CD4-positive, alpha-beta T cell treated with Interferon gamma for 1 hour (primary cell): ENCODE measurements around the gene FAM110A.
"Not testable (repeated sequence)": the region's sequence is repeated elsewhere in the genome, so short reads cannot be mapped to it uniquely, and the experiment has no call there.

Experiments
- DNase-seq: peaks from one replicate; pipeline ENCODE4 v3.0.0-alpha.2; 2020

FAM110A gene

DNA sequence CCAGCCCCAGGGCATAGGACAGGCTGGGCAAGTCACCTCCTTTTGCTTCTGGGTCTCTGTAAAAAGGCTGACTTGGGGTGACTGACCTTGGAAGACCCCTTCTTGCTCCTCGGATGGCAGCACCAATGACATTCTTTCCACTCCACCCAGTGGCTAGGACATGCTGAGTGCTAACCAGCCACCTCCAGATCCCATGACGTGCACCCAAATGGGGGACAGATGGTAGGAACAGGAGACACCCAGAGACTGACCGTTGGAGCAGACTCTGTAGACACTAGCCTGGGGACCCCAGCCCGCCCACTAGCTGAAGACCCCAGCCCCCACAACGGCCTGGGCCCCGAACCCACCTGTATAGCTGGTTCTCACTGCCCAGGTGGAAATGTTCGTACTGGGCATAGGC is 44.3 kb downstream of the FAM110A start:
- no peak for DNase-seq

DNA sequence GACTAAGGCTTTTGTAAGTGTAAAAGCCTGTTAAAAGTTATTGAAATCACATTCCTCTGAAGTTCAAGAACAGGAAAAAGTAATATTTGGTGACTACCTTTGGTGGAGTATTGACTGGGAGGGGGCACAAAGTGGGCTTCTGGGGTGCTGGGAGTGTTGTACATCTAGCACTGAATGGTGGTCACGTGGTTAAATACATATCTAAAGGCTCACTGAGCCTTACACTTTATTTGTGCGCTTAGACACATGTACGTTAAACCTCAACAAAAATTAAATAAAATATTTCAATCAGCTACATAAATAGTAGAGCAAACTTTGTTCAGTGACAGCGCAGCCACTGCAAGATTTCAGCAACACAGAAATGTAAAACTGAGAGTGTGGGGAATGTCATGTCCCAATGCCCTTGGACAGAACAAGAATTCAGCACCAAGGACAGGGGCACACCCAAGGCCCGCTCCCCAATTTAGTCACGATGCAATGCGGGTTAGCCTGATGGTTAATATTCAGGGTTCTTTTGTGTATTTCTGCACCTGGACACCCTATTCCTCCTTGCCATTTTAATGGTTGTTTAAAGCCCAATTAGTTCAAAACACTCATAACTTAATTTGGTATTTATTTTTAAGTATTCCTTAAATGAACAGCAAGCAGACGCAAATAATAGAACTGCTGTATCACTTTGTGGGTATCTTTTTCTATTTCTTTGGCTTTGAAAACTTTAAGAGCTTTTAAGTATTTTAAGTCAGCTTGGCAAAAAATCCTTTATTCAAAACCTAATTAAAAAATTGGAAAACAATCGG is 45.2 kb downstream of the FAM110A start:
- DNase-seq: no peak

DNA sequence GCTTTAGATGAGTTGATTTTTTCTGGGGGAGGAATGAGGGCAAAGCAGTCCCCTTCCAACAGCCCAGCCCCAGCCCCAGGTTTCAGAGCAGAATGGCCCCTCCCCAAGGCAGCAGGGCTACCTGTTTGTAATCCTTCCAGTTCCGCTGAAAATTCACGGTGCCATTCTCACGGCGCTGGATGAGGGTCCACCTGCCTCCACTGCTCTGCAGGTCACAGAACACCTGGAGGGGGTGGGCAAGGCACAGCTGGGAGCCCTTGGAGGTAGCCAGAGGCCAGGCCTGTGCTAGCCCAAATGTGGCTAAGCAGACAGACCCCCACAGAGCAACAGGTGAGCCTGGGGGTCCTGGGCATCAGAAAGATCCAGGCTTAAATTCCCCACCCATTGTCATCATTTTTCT is 46.1 kb downstream of the FAM110A start:
- DNase-seq: no peak

DNA sequence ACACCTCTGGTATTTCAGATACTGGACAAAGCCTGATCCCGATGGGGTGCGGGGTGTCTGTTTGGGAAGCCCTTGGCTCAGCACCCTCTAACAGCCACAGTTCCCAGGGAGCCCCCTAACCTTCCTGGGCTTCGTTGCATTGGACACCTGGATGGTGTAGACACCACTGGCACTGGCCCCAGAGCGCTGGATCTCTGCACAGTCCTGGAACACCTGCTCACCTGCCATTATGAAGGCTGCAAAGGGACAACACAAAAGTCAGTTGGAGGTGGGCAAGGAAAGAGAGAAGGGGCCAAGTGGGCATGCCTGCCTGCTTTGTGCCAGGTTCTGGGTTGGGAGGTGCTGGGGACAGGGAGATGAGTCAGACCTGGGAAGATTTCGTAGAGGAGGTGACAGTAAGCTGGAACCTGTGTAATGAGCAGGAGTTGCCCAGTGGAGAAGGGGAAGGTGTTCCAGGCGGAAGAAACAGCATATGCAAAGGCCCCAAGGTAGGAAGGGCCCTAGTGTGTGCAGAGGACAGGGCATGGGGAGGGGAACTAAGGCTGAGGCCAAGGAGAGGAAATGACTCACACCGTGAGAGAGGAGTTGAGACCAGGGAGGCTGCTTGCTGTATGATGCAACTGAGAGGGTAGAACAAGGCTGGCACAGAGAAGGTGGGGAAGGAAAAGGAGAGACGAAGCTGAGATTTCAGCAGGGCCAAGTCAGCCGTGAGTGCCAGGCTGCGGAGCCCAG is 47.7 kb downstream of the FAM110A start:
- DNase-seq: peak; percentile 48

DNA sequence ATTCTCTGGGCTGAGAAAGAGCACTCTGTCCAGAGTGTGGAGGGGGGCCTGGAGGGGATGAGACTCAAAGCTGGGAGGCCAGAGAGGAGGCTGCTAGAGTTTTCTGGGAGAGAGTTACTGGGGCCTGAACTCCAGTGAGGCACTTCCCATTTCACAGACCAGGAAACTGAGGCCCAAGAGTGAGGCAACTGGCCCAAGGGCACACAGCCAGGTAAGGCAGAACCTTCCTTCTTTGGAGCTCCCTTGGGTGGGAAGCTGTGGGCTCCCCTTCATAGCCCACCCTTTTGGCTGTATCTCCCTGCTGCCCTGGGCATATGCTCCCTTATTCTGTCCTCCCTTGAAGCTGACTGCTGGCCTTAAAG is 48.2 kb downstream of the FAM110A start:
- DNase-seq: no peak

DNA sequence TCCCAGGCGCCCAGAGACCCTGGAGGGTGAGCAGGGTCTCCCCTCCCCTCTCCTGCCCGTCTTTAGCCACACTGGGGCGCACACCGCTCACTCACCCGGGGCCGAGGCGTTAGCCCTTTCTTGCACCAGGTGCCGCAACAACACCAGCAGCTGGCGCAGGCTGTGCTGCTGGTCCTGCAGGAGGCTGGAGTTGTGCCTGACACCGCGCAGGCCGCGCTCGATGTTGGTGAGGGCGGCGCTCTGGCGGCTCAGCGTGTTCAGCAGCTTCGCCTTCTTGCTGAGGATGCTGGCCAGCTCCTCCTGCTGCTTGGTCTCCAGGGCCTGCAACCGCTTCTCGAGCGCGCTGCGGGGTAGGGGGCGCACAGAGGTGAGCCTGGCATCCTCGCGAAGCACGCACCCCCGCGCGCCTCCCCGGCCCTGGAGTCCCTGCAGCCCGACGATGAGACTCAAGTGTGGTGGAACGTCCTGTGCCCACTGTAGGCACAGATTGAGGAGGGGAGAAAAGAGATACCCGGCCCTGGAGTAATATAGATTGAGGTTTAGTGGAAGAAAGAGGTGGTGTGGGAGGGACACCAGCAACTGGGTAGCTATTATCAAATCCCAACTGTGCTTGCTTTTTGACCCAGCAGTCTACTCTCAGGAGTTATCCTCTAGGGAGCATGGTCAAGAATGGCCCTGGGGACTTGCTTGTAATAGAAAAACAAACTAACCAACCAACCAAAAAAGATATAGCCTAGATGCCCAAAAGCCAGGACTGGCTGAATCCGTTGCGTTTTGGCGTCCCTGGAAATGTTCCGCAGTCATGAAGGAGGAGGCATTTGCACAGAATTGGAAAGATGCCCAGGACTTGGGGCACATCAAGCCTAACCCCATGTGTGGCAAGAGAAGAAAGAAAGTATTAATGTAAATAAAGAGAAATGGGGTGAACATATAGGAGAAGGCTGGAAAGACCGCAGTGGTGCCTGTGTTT is 51.8 kb downstream of the FAM110A start:
- DNase-seq: peak; percentile 9

DNA sequence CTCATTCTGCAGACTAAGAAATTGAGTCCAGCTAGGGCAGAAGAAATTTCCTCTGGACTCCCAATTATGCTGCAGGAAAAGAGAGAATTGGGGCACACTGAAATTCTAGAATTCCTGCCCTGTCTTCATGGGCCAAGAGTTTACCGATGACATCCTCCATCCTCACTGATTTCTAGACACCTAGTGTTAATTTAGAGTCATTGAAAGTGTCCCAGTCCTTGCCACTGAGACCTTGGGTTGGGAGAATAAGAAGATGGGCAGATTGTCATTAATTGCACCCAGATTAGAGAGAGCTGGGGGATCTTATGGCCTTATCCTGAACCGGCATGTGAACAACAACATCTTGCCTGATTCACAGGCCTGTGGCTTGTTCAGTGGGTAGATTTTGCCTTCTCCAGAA is 53.6 kb downstream of the FAM110A start:
- no peak for DNase-seq

DNA sequence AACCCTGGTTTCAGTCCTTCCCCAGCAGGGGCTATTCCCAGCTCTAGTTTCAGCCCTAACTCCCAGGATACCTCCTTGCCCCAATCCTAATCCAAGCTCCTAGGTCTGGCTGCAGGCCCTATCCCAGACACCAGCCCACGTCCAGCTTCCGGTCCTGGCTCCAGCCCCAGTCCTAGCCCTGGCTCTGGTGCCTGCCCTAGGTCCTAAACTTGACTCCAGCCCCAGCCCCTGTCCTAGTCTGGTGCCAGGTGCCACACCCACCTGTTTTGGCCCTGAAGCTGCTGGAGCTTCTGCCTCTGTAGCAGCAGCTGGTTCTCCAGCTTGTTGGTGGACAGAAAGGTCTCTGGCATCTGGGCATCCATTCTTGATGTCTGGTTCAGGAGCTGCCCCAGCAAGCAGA is 54.5 kb downstream of the FAM110A start:
- no peak for DNase-seq

DNA sequence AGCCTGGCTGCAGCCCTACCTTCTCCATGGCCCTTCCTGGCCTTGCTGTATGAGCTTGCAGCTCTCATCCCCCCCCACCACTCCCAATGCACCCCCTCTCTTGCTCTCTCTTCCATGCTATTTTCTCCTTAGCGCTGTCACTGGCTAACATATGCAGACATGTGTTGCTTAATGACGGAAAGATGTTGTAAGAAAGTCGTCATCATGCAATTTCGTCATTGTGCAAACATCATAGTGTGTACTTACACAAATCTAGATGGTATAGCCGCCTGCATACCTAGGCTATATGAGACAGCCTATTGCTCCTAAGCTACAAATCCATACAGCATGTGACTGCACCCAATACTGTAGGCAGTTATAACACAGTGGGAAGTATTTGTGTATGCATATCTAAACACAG is 55.6 kb downstream of the FAM110A start:
- no peak for DNase-seq

DNA sequence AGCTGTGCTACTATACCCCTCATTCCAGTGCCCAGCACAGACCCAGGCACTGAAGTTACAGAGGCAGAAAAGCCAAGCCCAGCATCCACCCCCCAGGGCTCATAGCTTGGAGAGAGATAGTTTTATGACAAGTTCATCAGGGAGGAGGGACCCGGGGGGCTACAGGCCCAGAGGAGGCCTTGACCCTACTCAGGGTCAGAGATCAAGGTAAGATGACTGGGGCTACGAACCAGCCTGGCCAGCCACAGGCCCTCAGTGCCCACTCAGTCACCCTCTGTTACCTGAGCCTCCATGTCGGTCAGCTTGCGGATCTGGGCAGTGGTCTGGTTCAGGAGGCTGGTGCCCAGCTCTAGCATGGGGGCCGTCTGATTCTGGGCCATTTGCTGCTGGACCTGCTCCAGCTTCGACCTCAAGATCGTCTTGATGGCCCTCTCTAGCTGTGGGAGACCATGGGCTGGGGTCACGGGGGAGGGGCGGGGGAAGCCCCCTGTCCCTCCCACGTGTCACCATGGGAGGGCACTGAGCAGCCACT is 56.5 kb downstream of the FAM110A start:
- no peak for DNase-seq

DNA sequence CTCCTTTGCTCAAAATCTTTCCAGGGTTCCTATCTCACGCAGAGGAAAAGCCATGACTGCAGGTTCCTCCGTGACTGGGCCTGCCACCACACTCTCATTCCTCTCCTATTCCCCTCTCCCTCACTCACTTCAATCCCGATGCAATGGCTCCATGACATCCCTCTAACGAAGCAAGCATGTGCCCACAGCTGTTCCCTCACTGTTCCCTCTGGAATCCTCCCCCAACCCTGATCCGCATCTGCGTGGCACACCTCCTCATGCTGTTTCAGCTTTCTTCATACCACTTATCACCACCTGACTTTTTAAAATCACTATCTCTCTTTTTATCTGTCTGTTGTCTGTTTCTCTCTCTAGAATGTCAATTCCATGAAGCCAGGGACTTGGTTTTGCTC is 57.1 kb downstream of the FAM110A start:
- no peak for DNase-seq

DNA sequence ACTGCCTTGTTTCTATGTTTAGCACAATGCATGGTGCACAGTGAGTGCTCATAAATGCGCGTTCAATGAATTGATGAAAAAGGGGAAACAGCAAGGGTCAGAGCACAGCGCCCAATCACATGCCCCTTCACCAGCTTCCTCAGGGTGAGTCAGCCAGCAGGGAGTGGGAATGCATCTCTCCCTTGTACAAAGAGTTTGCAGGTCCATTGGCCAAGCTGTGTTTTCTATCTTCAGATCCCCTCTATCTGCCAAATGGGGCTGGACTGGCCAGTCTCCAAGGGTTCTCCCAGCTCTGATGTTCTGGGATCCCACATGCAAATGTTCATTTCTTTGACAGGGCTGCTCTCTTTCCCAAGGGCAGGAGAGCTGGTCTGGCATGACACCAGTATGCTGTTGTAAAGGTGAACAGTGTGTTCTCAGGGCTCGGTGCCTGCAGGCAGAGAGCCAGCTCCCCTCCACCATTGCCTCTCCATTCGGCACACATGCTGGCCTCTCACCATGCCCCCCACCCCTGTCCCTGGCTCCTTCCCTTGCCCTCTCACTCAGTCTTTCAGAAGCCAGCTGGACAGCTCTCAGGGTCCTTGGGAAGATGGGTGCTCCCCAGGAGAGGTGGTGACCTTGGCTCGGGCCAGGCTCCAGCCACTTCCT is 57.7 kb downstream of the FAM110A start:
- DNase-seq: peak; percentile 30

DNA sequence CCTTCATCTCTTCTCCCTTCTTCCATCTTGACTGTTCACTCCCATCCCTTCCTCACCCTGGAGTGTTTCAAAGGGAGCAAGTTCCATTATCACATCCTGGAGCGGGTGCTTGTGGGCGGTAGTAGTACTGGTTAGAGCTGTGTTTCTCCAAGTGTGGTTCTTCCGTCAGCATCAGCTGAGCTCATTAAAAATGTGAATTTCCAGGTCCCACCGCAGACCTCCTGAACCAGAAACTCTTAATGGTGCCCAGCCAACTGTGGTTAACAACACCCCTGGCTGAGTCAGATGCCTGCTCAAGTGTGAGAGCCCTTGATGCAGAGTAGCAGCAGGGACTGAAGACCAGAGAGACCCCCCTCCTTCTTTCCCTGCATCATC is 58.2 kb downstream of the FAM110A start:
- no peak for DNase-seq

DNA sequence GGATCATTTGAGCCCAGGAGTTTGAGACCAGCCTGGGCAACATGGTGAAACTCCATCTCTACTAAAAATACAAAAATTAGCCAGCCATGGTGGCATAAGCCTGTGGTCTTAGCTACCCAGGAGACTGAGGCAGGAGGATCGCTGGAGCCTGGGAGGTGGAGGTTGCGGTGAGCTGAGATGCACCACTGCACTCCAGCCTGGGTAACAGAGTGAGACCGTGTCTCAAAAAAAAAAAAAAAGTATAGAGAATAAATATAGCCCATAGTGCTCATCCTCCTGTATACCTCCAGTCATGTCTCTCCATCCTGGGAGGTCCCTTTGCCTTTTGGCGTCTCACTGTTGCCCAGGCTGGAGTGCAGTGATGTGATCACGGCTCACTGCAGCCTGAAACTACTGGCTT is 58.9 kb downstream of the FAM110A start:
- not testable (repeated sequence) for DNase-seq
